ENCODE measurements around the gene ANKRD13A.

DNA sequence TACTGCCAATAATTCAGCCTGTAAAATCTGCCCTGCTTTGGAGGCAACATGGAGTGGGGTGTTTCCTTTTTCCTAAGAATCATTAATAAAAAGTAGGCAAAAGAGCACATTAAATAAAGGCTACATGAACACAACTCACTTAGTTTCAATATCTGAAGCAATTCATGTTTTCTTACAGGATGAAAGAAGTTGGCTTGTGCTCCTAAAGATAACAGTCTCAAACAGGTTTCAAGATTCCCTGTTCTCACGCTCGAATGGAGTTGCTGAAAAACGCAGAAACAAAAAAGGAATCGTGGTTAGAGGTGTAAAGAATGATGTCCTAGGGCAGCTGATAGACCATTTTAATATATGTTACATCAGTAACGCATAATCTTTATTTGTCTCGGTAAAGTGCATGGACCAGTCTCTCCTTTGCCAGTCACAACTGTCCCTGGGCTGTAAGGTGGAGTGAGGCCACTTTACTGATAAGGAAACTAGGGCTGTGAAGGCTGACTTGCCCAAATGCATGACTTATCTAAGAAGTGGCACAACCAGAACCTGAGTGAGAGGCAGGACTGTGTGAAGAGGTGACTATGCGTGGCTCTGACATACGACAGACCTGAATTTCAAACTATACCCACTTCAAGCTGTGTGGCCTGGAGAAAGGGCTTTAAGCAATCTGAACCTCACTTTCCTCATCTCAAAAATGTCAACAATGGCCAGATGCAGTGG lies 15.6 kb upstream of the ANKRD13A start:
- TF ChIP-seq GATA2 (IDR thresholded peaks at IDR 0.05; ENCODE audit: low read depth, low read length) (no peak), GATA3 (IDR thresholded peaks at IDR 0.05; ENCODE audit: low read depth, low read length) (no peak)

Data from SH-SY5Y (cell line).